Thyroid gland (tissue), 4 donors: Measurements from ENCODE around the gene TBC1D13.

Experiments
- CTCF ChIP-seq, 6 experiments: fragments of 200-600 bp in 3 of 6; fragments of 450-650 bp in 3 of 6; sonication (generic) in 3 of 6; IDR thresholded peaks; one replicate each; pipeline ENCODE4 v1.5.1; 2016 to 2019; ENCODE audit warnings: antibody characterized with exemption in 6 of 6, mild to moderate bottlenecking in 2 of 6, inconsistent platforms in 1 of 6, moderate library complexity in 1 of 6
- POLR2A ChIP-seq, 2 donors: fragments of 450-650 bp; IDR thresholded peaks; one replicate each; pipeline ENCODE4 v1.6.1; 2017; ENCODE audit warnings: antibody characterized with exemption in 2 of 2, mild to moderate bottlenecking in 2 of 2, moderate library complexity in 1 of 2

- TF ChIP-seq POLR2A (IDR thresholded peaks at IDR 0.05): no peak
- no peak for TF ChIP-seq CTCF (IDR thresholded peaks at IDR 0.05)
Measured at GRCh38 chr9:128819716-128820664, 32.9 kb downstream of the TBC1D13 start.
